ENCODE data around the gene CXCL8.

DNA sequence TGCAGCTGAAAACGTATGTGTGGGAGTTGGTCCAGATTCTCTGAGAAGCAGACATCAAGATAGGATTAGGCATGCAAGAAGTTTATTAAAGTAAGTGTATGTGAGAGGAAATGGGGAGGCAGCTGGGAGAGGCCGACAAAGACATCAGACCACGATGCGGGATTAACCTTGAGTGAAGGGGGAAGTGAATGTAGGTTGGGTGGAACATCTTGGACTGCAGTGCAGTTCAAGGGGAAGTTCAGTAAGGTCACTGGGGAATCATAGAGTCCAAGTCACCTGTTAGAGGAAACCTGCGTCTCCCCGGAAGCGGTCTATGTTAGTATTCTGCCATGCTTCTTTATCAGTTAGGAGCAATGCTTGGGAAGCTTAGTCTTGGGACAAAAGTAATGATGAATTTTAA is 22.0 kb downstream of the CXCL8 start:
- no peak for TF ChIP-seq EZH2 (IDR thresholded peaks at IDR 0.05; ENCODE audit: low read length, unreplicated experiment)
- TF ChIP-seq, protein P1, sequence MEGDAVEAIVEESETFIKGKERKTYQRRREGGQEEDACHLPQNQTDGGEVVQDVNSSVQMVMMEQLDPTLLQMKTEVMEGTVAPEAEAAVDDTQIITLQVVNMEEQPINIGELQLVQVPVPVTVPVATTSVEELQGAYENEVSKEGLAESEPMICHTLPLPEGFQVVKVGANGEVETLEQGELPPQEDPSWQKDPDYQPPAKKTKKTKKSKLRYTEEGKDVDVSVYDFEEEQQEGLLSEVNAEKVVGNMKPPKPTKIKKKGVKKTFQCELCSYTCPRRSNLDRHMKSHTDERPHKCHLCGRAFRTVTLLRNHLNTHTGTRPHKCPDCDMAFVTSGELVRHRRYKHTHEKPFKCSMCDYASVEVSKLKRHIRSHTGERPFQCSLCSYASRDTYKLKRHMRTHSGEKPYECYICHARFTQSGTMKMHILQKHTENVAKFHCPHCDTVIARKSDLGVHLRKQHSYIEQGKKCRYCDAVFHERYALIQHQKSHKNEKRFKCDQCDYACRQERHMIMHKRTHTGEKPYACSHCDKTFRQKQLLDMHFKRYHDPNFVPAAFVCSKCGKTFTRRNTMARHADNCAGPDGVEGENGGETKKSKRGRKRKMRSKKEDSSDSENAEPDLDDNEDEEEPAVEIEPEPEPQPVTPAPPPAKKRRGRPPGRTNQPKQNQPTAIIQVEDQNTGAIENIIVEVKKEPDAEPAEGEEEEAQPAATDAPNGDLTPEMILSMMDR (conservative IDR thresholded peaks at IDR 0.05; ENCODE audit: low read depth, low read length), result no peak
